Measurements from ENCODE around the gene SLC9A9.

DNA sequence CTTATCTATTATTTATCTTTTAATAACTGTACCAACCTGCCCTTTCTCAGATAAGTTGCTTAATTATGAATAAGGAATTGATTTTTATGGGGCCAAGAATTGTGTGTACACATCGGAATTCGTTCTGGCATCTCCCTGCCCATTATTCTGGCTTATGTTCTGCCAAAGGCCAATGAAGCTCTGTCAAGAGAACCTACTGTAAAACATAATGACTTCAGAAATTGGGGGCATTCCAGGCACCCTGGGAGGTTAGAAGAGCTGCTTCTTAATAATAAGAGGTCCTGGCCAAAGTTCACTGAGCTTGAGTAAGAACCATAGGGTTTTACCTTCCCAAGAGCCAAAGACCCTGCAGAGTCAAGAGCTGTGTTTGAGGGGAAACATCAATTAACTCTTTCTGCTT lies 261.7 kb downstream of the SLC9A9 start:
- TF ChIP-seq, protein P1, sequence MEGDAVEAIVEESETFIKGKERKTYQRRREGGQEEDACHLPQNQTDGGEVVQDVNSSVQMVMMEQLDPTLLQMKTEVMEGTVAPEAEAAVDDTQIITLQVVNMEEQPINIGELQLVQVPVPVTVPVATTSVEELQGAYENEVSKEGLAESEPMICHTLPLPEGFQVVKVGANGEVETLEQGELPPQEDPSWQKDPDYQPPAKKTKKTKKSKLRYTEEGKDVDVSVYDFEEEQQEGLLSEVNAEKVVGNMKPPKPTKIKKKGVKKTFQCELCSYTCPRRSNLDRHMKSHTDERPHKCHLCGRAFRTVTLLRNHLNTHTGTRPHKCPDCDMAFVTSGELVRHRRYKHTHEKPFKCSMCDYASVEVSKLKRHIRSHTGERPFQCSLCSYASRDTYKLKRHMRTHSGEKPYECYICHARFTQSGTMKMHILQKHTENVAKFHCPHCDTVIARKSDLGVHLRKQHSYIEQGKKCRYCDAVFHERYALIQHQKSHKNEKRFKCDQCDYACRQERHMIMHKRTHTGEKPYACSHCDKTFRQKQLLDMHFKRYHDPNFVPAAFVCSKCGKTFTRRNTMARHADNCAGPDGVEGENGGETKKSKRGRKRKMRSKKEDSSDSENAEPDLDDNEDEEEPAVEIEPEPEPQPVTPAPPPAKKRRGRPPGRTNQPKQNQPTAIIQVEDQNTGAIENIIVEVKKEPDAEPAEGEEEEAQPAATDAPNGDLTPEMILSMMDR (IDR thresholded peaks at IDR 0.05; ENCODE audit: borderline replicate concordance, extremely low read depth, low read length, poor library complexity, severe bottlenecking): no peak
- TF ChIP-seq EZH2 (IDR thresholded peaks at IDR 0.05; ENCODE audit: borderline replicate concordance, low read depth, low read length, severe bottlenecking): no peak

Measured in DND-41 (cell line).